ENCODE measurements around the gene FBLL1. TPM values are rescaled to one million over a fixed set of nuclear protein-coding genes. Genes with fewer than 3 reads are reported as not detected.
"Not testable (repeated sequence)": the region's sequence is repeated elsewhere in the genome, so short reads cannot be mapped to it uniquely, and the experiment has no call there.

FBLL1 gene
- total RNA-seq, 2 donors from 2014 or later = 0.21 TPM

DNA sequence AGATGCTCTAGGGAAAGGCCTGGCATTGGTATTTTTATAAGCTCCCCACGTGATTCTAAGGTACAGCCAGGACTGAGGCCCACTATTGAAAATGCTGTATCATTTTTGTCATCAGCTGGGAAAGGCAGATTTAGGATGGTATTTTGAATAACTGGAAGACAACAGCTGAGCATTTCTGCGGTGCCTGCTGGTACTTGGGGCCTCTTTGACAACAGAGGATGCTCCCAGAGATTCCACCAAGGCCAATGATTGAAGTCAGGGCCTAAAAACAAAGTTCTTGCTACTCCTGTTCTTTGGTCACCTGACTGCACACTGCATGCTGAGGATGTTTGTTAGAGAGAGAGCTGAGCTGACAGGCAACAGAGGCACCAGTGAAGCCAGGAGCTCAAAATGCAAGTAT, 8.1 kb downstream of the FBLL1 start:
- DNase-seq (no peak), ATAC-seq (no peak)
- intact Hi-C loops (cut with DNase I) = no loop called here

DNA sequence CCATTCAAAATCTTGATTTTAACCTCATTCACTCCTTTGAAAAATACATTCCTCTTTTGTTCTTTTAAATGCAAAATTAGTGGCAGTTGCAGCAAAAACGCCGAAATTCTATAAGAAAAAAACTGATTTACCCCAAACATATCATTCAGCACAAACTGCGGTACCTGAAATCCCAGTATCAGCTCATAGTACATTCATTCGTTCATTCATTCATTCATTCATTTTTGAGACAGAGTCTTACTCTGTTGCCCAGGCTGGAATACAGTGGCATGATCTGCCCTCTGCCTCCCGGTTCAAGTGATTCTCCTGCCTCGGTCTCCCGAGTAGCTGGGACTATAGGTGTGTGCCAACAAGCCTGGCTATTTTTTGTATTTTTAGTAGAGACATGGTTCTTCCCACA, 20.4 kb downstream of the FBLL1 start:
- DNase-seq = no peak
- ATAC-seq = no peak
- intact Hi-C loops (cut with DNase I) = no loop called here

DNA sequence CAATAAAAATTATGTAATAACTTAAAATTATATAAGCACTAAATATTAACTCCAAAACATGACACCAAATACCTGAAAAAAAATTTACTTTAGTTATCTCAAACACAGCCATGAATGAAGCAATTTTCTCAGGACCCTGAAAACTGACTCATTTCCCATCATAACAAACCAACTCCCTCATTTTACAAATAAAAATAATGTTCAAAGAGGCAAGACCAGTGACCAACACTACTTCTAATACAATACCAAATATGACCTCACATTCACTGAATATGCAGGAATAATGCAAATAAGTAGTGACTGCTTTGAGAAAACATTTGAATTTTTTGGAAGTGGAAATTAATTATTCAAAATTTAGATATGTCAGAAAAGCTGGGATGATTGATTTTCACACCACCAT, 21.6 kb downstream of the FBLL1 start:
- DNase-seq (no peak), ATAC-seq (no peak)
- intact Hi-C loops (cut with DNase I) = no loop called here

DNA sequence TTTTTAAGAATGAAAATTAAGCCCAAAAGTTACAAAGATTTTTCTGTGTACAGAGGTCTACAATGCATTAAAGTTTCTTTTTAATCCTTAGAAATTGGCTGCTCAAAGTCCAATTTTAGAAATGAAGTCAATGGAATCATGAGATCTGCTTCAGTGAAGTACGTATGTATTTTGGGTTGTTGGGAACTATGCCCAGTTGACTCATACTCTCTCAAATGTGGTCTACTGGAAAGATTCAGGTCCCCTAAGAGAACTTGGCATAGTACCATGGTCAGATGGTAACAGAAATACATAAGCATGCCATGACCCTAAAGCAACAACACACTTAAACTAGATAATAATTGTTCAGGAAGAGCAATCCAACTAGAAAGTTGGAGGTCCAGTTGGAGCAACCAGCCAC, 23.0 kb downstream of the FBLL1 start:
- DNase-seq = no peak
- intact Hi-C loops (cut with DNase I) = no loop called here
- peak in 1 of 2 donors; percentile 74 for ATAC-seq

DNA sequence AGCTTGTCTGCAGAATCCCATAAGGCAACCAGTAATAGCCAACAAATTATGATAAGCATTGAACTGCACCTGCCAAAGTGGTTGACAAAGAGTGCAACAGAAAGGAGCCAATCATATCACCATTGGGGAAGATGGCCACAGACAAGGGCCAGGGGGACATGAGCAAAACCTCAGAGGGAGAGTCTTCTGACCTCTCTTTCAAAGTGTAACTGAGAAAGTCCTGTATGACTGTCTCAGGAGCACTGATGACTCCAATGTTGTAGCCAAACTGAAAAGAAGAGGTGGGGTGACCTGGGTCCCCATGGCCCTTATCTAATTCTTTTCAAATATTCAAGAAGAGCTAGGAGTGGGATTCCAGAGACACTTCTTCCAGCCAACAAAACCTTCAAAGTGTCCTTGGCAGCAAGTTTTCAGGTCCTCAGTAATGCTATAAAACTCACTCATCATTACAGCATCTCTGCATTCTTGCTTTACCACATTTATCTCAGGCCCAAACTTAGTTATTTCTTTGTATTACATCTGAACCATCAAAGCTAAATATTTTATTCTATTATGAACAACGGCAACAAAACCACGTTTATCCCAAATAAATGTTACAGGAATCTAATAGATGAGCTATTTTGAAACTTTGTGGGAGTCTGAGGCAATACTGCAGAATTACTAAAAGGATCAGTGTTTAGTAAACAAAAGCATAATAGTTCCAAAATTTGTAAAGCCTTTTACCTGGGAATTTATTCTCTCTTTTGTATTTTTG, 24.4 kb downstream of the FBLL1 start:
- intact Hi-C loops (cut with DNase I) = no loop called here
- DNase-seq = no peak
- ATAC-seq = no peak

DNA sequence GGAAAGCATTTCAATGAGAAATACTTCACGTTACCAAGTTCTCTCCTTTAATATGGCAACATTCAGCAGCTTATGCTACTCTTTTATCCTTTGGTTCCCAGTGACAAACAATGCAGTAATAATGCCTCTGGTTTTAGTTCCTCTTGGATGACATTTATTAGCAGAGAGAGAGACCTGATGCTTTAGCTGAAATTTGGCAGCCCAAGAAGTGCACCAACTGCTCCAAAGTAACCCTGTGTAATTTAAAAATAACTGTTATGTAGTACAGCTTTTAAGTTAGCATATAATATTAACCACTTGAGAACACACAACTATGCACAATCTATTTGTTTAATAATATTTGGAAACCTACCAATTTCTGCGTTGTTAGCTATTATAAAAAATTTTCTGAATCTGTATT, 28.3 kb downstream of the FBLL1 start:
- ATAC-seq (no peak), DNase-seq (no peak)
- intact Hi-C loops (cut with DNase I) = no loop called here

DNA sequence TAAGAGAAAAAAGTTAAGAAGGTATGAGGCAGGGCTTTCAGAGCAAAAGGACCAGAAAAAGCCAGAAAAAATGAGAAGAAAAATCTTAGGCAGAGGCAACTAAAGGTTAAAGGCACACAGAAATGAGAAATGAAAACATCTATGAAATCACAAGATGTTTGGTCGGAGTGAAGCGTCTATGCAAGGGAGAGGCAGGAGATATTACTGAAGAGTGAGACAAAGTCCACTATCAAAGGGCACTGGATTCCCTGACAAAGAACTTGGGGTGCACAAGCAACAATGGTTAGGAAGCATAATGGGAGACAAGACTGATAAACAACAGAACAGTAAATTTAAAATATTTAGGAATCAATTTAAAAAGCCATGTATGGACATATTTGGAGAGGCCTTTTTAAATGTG, 33.2 kb downstream of the FBLL1 start:
- ATAC-seq (no peak), DNase-seq (no peak)
- intact Hi-C loops (cut with DNase I) = no loop called here

DNA sequence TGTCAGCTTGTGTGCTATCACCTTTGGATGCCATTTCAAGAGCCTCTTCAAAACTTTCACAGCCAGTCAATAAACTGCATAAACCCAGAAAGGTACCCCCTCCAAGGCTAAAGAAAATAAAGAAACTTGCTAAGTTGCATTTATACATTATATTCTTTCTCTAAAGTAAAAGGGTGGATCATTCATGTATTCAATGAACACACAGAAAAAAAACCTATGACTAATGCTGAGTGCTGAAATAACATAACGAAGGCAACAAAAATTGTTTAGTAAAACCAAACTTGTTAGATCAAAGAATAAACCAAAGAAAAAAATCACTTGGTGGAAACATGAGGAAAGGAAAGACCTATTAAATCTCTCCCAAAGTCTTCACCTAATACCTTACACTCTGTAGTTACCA, 34.9 kb downstream of the FBLL1 start:
- intact Hi-C loops (cut with DNase I) = no loop called here

DNA sequence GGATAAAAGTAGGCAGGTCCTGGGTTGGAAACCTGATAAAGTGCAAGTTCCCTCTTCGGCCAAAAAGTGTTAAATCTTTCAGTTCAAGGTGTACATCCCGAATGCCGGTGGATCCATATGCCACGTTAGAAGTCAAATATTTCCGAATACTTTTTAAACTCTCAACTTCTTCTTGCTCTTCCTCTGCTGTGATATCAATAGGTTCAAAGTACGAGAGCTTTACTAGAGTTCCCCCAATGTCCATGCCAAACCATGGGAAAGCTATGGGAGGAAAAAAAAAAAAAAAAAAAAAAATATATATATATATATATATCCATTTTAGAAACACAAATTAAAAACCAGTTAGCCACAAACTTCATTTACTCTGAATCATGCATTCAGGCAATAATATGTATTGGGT, 39.6 kb downstream of the FBLL1 start:
- ATAC-seq (no peak), DNase-seq (no peak)
- intact Hi-C loops (cut with DNase I) = no loop called here

More for the DNA sequence above, 34.9 kb downstream of the FBLL1 start:
- ATAC-seq = no peak
- no peak for DNase-seq

DNA sequence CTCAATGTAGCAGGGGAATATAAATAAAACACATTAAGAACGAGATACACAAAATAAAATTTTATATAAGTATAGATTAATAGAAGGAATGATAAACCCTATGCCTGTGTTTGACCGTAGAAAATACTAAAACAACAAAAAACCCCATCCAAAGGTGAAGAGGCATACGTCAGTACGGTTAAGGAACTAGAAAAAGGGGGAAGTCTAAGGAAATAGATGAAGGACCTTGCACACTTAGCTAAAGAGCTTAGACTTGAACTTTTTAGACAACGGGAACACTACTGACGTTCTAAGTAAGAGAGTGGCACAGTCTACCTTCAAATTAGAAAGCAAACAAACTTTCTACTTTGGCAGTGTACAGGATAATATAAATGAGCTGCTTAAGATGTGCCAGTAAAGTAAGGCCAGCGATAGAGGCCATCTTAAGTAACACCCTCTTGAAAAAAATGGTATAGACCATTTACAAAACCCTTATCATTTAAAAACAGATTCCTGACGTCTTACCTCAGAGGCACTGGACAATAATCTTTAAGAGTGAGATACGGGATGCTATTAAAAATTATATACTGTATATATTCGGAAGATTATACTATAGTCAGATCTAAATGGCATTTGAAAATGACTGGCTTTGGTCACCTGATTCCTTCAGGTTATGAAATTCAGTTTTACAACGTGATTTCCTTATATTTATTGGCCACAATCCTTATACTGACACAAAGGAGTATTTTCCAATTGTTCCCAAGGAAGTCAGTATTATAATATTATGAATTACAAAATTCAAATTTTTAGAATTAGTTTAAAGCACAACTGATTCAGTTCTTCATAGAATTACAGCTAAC, 41.6 kb downstream of the FBLL1 start:
- intact Hi-C loops (cut with DNase I) = no loop called here
- no peak for ATAC-seq
- DNase-seq = no peak

DNA sequence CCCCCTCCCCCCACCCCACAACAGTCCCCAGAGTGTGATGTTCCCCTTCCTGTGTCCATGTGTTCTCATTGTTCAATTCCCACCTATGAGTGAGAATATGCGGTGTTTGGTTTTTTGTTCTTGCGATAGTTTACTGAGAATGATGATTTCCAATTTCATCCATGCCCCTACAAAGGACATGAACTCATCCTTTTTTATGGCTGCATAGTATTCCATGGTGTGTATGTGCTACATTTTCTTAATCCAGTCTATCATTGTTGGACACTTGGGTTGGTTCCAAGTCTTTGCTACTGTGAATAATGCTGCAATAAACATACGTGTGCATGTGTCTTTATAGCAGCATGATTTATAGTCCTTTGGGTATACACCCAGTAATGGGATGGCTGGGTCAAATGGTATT, 44.6 kb downstream of the FBLL1 start:
- intact Hi-C loops (cut with DNase I); DNase-seq; ATAC-seq: not testable (repeated sequence)

DNA sequence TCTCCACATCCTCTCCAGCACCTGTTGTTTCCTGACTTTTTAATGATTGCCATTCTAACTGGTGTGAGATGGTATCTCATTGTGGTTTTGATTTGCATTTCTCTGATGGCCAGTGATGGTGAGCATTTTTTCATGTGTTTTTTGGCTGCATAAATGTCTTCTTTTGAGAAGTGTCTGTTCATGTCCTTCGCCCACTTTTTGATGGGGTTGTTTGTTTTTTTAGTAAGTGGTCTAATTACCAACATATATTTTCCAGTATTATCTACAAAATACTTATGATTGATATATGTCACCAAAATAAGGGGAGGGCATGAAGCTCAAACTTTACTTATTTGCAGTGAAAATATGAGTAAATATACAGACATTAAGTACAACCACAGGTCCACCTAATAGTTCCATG, 45.1 kb downstream of the FBLL1 start:
- intact Hi-C loops (cut with DNase I); ATAC-seq; DNase-seq: not testable (repeated sequence)

DNA sequence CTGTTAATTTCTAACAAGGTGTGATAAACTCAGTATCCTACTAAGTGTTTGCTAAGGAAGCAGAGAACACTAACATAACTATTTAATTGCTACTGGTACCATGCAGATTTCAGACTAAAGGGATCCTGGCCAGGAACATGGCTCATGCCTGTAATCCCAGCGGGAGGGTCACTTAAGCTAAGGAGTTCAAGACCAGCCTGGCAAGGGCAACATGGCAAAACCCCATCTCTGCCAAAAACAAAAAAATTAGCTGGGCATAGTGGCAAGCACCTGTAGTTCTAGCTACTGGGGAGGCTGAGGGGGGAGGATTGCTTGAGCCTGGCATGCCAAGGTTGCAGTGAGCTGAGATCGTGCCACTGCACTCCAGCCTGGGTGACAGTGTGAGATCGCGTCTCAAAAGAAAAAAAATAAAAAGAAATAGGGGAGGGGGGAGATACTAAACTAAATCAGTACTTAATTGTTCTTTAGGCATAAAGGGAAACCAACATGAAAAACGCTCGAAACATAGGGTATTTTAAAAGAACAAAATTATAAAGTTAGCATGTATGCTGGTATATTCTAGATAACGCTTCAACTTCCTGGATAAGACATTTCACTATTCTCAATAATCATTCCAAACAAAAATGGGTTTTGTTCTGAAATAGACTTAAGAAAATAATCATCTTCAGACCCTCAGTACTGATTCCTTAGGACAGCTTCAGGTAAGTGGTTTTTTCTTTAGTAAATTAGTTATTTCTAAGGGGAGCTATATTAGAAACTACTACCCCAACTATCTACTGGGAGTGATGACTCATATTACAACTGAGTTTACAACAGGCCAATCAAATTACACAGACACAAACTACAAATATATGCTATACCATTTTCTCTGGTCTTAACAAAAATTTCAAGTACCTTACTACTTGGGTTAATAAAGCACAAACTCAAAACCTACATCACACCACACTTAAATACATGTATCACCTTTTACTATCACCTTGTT, 46.6 kb downstream of the FBLL1 start:
- intact Hi-C loops (cut with DNase I) = no loop called here
- DNase-seq = no peak
- ATAC-seq = no peak

DNA sequence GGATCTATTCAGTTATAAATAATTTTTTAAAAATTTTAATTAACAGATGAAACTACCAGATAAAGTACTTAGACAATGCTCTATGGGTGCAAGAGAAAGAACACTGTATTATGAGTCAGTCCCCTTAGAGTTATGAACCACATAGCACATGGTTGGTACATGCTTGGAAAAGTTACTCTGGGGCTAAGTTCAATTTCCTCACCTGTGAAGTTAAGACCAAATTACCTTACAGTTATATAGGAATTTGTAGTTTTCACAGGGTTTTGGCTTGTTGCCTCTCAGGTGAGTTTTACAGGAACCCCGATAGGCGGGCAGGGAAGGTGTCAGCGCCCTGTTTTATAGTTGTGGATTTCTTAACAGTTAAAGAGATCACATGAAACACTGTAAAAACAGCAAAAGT, 48.9 kb downstream of the FBLL1 start:
- no peak for ATAC-seq
- intact Hi-C loops (cut with DNase I) = no loop called here
- DNase-seq = no peak

DNA sequence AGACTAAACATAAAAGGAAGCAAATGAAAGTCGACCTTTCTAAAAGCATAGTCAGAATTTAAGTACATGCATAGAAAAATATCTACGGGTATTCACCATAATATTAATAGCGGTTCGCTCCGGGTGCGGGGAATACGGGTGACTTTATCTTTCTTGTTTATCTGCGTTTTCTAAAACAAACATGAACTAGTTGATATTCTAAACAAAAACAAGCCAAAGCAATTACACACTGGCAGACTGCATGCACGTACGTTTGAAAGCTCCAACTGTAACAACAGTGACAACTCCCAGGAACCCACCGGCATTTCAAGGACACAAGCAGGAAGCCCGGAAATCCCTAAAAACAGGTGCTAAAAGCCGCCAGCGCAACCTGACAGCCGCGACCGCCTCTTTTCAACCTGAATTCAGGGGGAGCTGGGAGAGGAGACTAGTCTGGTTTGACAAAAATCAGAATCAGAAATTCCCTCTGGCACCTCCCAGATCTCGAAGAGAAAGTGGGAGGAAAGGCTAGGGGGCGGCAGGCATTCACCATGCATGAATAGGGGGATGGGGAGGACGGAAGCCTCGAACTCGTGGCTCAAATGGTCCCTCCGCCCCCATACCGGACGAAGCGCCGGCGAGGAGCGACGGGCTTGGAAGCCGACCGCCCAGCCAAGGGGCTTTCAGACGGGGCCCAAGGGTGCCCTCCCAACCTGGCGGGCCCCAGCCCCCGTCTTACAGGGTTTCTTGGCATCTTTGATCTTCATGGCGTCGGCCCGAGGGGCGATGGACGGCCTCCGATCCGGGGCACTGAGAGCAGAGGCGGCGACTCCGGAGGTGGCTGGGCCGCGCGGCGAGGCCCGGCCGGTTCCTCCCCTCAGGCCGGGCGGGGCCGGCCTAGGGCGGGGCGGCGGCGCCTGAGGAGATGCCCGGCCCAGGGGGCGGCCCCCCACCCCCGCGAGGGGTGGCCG, 49.7 kb downstream of the FBLL1 start, which contains the start of gene PANK3:
PANK3 (minus strand) TSS at position 831 of the 950 bp plus-strand sequence; CDS start at position 746, 85 bp downstream.
- DNase-seq (no peak), ATAC-seq (peak; percentile 91 to 95)
- intact Hi-C loops (cut with DNase I) = no loop called here

DNA sequence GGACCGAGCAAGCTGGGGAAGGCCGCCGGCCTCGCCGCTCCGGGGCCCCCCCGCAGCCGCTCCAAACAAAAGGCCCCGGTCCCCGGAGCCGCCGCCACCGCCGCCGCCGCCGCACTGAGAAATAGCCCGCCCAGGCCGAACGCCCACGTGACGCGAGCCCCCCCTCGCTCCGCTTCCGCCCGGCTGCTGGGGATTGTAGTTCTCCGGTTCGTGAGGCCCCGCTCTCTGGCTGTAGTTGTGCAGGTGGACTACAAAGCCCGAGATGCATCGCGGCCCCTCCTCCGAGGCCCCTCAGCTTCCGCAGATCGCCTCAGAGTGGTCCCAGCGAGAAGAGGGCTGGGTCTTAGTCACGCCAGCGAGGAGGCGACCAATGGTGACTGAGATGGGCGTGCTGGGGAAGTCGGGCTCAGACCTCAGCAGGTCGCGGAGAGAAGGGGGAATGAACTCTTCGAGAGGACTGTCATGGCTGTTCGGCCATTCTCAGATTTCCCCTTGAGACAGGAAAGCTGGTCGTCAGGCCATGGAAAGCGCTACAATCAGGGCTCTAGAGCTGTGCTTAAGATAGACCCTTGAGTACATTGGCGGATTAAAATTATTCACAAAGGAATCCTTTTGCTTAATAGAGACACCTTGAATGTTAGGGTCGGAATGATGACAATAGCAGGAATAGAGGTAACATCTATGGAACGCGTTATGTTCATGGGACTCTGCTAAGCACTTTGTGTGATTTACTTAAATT, 50.6 kb downstream of the FBLL1 start:
- DNase-seq = peak; percentile 99
- ATAC-seq = peak; percentile 97 to 99
- intact Hi-C loops (cut with DNase I) = no loop called here

DNA sequence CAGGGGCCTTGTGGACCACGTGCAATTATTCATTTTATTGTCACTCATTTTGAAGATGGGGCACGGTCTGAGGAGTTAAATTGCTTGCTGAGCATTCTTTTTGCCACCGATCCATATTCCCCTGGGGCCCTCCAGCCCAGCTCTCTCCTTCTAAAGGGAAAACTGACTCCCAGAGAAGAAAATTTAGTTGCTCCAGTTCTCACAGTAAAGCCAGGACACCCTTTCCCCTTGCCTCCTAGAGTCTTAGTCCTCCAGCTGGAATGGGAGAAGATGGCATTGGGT, 51.1 kb downstream of the FBLL1 start:
- ATAC-seq = no peak
- no peak for DNase-seq
- intact Hi-C loops (cut with DNase I) = no loop called here

Data from left cardiac atrium (tissue), 4 donors.